Measurements from ENCODE around the gene BMP5.
A peak's percentile ranks its signal among the peaks of the same experiment; 100 is the strongest.

BMP5 gene

DNA sequence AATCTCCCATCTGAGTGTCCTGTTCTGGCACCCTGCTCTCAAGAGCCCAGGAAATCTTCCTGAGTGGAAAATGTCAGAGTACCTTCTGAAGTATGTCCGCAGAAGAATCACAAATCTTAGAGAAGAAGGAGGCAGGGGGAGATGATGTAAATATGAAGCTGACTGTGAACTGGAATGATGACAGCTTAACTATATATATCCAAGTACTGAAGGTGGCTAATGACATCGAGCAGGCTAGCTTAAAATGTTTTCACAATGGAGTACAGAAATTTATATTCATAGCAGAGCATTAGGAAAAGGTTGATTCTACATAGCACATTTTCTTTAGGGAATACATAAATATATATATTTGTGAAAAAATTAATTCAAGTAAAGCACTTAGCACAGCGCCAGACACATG lies 64.3 kb downstream of the BMP5 start:
- DNase-seq (ENCODE audit: low spot score), result no peak

DNA sequence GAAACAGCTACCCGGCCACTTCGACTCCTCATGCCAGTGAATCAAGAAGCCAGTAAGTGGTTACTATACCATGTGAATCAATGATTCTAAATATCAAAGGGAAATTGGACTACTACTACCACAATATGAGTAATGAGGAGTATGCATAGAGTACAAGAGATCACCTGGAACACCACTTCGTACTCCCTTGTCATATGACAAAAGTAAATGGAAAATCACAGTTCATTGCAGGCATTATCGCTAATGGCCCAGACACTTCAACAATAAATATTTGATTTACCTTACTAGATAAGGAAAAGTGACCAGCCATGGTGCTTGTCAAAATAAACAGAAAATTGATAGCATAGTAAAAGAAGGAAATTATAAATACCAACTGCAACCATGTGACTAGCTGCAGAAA lies 73.1 kb downstream of the BMP5 start:
- DNase-seq (ENCODE audit: low spot score), result no peak

DNA sequence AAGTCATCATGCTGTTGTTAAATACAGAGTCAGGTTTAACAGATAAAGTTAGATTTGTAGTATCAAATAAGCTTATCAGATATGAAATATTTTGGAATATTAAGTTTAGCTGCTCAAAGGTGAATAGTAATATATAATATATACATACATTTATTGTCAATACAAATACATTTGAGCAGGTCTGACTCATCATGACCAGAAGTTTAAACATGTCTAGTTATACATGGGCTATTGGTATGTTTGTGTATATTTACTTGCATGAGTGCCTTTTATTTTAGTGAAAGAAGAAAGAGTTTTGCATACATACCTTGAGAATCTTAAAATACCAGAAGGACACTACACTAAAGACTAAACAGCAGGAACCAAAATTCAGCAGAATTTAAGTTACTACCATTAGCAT lies 76.8 kb downstream of the BMP5 start:
- DNase-seq (ENCODE audit: low spot score), result no peak

DNA sequence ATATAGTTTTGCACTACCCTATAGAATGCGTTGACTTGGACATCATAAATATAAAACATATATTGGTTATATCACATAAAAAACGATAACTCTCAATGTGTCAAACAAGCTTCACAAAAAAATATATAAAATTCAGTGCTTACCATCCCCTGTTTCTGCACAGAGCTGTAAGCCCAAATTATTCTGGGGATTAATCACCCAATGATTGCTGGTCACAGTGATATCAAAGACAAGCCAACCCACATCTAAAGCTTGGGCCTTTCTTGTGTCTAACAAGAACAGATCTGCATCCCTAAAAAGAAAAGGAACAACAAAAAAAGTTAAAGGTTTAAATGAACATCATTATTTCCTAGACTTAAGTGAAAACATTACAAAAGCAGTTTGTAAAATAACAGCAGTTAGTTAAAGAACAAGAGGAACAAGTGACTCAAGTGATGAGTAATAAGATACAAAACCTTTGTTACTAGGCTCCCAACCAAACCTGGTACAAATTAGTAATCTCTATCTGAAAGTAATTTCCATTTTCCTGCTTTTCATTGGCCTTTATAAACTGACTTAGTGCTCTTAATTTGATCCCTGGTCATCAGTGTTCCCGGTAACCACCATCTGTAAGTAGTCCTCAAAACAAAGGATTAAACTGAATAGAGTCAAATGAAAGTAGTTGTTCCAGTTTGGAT lies 81.1 kb downstream of the BMP5 start:
- peak; percentile 8 for DNase-seq (ENCODE audit: low spot score)

DNA sequence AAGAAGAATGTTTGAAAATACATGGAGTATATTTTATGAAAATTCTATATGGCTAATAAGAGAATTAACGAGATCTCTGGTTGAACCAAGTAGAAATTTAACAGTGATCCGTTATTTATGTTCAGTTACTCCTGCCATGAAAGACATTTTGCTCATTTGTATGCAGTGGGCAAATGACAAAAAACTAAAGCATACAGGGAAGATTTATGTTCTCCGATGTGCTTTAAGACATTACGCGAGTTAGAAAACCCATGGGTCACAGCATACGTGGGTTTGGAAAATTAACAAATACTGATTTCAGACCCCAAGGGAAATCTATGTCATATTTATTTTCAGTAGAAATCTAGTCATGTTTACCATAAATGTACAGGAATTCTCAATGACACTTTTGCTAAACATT lies 90.1 kb downstream of the BMP5 start:
- DNase-seq (ENCODE audit: low spot score), result no peak

DNA sequence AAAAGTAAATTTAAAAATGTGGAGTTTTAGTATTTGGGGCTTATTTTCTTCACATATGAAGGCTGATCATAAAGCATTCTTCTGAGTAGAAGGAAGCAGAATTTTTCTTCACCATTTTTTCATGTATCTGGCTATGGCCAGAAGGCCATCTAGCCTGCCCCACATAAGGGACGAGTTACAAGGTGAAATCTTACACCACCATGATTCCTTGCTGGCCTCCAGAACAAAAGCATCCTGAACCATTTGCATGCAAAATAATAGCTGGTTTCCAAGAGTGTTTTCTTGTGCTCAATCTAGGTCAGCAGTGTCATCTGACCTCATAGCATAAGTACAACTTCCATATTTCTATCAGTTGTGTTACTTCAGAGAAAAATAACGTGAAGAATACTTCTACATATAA lies 93.1 kb downstream of the BMP5 start:
- no peak for DNase-seq (ENCODE audit: low spot score)

DNA sequence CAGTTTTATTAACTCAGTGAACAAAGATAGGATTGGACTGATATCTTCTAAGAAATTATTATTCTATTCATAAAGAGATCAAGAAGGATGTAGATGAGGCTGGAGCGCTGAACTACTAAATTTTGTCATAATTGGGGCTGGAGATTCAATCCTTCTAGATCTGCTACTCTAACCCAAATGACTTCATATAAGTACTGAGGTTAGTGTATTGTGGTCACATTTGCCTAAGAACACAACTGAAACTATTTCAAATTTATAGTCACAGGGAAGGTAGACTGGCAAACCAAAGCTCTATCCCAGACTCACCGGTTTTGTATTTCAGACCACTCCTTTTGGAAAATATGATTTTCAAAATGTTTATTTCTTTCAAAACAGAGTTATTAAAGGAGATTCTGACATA lies 96.7 kb downstream of the BMP5 start:
- DNase-seq (ENCODE audit: low spot score), result peak; percentile 43

DNA sequence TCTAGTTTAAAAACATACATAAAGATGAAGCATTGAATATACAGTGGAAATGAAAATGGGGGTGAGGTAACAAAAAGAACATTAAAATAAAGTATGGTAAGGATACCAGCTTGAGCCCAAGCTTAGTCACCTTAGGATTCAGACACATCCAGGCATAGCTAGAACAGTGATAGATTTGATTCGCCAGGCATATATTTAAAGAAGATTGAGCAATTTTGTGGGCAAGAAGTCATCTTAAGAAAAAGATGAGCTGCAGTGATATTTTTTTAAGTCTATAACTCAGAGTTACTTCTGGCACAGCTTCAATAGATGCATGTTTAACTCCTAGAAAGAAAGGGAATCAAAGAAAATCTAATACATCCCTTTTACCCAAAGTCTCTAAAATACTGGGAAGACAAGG lies 97.9 kb downstream of the BMP5 start:
- DNase-seq (ENCODE audit: low spot score), result no peak

DNA sequence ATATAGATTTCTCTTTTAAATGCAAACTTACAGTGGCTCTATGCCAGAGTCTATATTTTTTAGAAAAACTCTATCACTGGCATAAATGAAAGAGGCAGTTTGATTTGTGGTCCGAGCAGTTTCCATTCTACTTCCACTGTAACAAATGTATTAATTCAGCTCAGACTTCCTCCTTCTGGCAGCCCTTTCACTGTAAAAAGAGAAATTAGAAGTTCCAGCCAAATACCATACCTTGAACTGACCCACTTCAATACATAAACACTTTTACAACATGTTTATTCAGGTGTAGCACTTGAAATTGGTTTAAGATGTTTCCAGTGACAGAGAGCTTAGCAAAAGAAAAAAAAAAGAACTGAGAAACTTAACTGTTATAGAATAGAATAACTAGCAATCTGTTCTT lies 99.3 kb downstream of the BMP5 start:
- no peak for DNase-seq (ENCODE audit: low spot score)

DNA sequence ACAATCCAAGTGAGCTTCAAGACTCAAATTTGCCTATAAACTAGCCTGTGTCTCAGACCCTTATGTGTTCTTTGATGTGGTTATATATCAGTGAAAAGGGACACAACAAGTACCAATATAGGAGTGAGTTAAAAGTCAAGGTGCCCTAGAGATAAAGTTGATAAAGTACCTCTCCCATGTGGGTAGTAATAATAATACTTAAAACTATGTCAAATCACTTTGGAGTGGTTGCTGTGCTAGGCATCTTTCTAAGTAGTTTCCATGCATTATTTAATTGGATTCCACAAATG lies 100.4 kb downstream of the BMP5 start:
- DNase-seq (ENCODE audit: low spot score), result no peak

DNA sequence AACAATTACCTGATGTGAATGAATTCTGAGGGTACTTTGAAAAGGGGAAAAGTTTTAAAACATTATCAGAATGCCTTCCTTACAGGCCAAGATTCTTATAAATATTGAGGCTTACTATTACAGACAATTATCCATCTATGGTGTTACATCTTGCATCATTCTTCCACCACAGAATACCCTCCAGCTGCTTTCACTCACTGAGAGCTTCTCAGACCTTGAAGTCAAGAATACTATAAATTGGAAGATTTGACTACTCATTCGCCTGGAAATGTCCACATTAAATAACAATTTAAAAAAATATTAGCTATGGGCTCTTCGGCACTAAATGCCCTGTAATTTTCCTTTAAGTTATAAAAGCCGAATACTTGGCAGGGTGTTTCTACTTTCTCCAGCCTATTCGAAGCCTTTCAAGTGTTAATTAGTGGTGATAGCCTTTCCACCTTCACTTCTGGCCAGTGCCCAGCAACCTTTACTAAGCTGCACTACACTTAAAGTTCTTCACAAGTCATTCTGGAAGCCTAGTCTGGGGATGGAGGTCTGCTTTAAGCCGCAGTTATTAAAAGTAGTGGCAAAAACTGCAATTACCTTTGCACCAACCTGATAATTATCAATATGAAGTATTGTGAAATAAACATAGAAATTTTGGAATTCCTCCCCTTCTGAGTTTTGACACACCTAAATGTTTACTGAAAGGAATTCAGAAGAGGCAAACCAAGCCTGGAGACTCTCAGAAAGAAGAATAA lies 100.9 kb downstream of the BMP5 start:
- no peak for DNase-seq (ENCODE audit: low spot score)

DNA sequence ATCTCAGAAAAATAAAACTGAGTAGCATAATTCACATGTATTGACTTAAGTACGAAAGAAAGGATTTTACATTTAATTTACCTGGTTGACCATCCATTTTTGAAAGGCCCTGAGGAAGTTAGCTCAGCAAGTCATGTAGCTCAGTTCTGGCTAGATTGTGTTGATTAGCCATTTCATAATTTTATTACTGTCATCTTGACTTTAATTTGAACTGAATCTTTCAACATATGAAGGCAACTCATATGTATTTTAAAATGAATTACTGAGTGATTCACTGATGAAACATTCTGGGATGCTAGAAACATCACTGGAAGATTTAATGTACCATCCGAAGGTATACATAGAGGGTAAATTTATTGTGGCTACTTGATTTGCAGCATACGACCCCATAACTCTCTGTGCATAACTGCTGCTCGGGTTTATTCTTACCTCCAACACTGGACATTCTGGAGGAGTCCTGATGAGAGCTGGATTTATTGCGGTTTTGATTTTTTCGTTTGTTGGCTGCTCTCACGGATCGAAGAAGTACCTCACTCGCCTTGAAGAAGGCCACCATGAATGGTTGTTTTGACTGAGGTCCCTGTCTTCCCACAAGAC lies 101.7 kb downstream of the BMP5 start:
- no peak for DNase-seq (ENCODE audit: low spot score)

DNA sequence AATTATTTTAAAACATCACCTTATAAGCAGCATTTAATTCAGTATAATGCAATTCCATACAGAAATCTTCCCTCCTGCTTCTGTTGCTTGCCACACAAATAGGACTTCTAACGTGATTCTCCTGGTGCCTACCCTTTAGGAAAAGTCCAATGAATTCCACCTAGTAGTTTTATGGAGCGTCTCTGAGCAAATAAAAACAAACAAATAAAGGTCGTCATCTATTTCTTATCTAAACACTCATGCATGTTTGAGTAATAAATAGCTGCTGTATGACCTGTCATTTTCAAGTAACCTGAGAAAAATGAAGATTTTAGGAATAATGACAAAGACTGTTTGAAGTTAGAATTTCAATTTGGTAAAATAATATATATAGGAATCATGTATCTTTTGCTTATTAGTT lies 102.7 kb downstream of the BMP5 start:
- no peak for DNase-seq (ENCODE audit: low spot score)

DNA sequence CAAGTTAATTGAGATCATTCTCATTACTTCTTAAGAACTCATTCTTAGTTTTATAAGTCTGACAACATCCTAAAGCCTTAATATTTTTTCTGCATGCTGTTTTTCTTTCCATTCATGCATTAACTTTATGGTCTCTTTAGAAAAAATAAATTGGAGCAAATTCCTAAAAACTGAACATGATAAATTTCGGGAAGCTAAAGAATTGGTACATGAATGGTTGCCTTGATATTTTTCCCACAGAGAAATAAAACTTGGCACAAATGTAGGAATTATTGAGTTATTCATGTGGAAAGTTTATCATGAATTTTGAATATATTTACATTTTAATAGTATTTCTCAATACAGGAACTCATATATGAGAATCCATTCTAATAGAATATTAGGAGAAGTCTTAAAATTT lies 115.9 kb downstream of the BMP5 start:
- DNase-seq (ENCODE audit: low spot score), result no peak

DNA sequence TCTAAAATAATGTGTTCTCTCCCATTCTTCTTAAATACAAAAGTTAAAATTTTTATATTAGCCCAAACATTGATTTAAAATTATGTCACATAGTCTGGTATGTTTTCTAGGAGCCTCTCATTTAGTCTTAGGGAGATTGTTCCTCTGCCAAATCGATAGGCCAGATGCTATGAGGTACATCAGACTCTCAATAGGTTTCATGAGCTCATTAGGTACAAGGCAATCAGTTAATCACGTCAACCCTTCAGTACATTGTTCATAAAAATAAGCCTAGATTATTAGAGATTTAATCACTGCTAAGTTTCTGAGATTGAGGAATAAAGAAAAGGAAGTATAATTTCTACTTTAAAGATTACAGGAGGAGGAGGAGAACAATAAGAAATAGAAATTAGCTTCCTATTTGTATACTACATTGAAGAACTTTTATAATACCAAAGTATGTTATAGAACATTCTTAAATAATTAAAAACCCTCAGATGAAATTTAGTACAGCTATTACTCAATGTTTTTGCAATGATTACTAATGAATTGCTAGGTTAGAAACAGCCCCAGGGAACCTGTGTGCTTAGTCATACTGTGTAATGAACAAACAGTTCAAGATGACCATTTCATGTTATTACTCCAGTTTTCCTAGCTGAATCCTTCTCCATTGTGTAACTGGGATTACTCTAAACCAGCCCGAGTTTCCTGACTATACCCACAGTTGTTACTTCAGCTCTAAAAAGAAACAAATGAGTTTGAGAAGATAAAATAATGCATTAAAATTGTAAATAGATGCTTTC lies 117.0 kb downstream of the BMP5 start:
- no peak for DNase-seq (ENCODE audit: low spot score)

DNA sequence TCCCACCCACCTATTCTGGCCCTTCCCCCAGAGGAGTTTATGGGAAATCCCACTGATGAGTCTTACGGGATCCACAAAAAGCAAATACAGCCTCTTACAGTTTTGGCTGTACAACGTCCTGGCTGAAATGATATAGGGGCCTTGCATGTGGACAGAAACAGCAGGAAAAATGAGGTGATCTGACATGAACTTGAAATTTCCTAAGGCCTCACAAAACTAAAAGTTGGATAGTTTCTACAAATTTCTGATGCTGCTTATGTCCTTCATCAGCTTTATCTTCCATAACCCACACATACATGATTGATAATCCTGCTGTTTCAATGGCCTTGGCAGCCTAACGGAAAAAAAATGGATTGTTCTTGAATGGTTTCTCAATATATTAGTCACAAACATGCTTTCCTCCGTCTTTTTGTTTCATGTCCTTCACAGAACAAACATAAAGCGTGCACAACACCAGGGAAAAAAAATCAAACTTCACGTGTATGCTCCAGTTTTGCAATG lies 118.8 kb downstream of the BMP5 start:
- DNase-seq (ENCODE audit: low spot score), result no peak

DNA sequence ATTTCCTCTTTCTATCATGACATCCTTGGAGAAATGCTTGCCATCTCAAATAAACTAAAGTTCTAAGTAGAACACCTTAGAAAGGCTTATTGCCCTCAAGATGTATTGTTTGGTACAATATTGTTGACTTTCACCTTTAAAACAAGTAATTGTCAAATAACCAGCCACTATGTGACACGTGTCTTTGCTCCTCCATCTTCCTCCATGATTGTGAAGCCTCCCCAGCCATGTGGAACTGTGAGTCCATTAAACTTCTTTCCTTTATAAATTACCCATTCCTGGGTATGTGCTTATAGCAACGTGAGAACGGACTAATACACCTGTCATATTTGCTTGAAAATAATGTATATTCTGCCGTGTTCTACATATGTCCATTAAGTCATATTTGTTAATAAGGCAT lies 126.5 kb downstream of the BMP5 start:
- DNase-seq (ENCODE audit: low spot score), result no peak

DNA sequence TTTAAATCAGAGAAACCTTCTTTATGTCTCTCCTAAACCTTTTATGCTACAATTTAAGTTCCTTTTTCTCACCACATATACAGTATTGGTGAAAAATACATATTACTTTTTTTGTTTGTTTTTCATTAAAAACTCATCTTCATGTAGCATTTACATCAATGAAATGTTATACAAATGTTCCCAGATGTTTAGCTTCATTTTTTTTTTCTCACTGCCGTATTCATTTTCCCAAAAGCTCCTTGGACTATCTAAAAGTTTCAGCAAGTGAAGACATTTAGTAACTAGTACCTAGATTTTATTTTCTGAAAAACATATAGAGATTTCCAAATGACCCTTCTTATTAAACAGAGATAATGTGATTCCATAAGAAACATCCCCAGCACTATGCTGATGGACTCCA lies 128.9 kb downstream of the BMP5 start:
- DNase-seq (ENCODE audit: low spot score), result no peak

DNA sequence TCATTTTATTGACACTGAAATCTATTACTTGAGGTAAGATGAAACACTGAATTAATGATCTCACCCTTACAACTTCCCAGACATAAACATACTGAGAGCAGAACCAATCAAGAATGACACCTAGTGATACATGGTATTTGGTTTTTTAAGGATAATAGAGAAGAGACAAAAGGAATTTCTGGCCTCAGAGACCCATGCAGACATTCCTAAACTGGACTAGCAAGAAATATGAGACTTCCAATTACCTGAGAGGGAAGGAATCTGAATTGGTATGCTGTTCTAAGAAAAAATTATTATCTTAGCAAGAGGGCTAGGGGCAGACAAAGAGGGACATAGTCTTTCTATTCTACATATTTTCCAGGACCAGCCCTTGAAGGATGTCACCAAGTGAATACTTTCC lies 141.1 kb downstream of the BMP5 start:
- no peak for DNase-seq (ENCODE audit: low spot score)

DNA sequence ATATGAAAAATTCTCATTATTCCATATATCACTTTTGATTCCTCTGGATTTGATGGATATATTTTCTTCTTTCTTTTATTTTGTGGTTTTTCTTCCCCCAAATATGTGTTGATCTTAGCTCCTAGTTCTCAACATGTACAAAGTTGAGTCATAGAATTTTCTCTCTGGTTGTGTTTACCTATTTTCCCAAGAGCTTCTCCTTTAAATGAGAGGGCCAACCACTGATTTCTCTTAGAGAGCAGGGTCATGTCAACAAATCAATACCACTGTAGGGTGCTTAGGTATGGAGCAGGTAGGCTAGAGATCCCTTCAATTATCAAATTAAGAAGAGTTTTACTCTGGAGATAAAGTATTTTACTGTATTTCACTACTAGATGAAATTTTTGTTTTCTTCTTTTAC lies 145.7 kb downstream of the BMP5 start:
- DNase-seq (ENCODE audit: low spot score), result no peak

DNA sequence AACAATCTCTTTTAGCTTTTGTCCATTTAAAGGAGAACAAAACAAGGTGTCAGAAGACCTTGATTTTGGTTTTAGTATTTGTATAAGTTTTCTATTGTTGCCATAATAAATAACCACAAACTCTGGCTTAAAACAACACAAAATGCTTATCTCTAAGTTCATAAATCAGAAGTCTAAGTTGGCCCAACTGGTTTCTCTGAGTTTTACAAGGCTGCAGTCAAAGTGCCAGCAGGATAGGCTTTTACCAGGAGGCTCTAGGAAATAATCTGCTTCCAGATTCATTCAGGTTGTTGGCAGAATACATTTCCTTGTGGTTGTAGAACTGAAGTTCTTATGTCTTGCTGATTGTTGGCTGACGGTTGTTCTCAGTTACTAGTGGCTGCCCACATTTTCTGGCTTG lies 149.2 kb downstream of the BMP5 start:
- DNase-seq (ENCODE audit: low spot score), result no peak

DNA sequence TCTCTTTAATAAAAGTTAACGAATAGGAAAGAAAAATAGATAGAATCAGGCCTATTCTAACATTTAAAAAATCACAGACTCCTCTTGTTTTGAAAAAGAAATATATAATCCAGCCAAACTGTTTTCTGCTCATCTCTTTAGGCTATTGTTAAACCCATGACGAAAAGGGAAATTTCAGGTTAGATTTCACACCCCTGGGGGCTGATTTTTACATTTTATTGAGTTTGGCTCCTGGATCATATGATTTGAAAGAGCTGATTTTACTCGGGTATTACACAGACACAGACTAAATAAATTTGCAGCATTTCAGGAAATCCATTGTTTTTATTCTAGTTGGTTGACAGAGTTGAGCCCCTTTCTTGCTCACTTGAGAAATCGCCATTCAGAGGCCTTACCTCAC lies 160.6 kb downstream of the BMP5 start:
- DNase-seq (ENCODE audit: low spot score), result no peak

DNA sequence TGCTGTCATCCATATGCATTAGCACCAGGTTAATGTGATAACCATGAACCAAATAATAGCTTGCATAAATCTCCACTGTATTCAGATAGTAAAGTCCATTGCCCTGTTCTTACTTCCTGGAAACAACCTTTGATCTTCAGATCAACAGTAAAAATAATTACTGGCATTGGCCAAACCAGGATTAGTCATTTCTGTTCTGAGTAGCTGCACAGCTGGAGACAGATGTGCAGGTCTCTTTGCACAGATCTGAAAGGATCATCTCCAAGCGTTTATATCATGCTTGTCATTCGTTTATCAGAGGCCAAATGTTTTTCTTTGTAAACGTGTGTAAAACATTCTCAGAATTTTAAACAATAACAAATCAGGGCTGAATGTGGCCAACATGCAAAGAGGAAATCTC lies 162.0 kb downstream of the BMP5 start:
- peak; percentile 3 for DNase-seq (ENCODE audit: low spot score)
